ENCODE results near the gene ARHGEF9.

The ARHGEF9 gene

GRCh38 chrX:63751481-63751880, 33.5 kb downstream of the ARHGEF9 start:
- no peaks in the 10 kb centered on the region for H3K36me3 ChIP-seq (ENCODE audit: control insufficient read depth, insufficient read depth, low read length)
- H3K4me2 ChIP-seq (ENCODE audit: low read length), result no peak overlapping the region
- peaks cover 17% of the 10 kb centered on the region for H3K79me2 ChIP-seq
- no peak overlapping the region for H3K4me3 ChIP-seq (ENCODE audit: low read depth, low read length)
- no peaks in the 10 kb centered on the region for H3K27me3 ChIP-seq (ENCODE audit: control insufficient read depth, insufficient read depth, low read length)
- H3K27ac ChIP-seq, result no peak overlapping the region
- H3K4me1 ChIP-seq, result peaks cover 5% of the 10 kb centered on the region
- TF ChIP-seq CTCF (IDR thresholded peaks at IDR 0.05), result no peak
- no peaks in the 10 kb centered on the region for H3K9me3 ChIP-seq (ENCODE audit: control insufficient read depth, low read length)
- H3K9ac ChIP-seq, result no peak overlapping the region
- H2AFZ ChIP-seq, result no peak overlapping the region

- Histone ChIP-seq H3K27ac (no peak overlapping the region), H3K27me3 (ENCODE audit: control insufficient read depth, insufficient read depth, low read length) (no peaks in the 10 kb centered on the region), H3K9ac (no peak overlapping the region), H3K79me2 (peaks cover 17% of the 10 kb centered on the region), H3K36me3 (ENCODE audit: control insufficient read depth, insufficient read depth, low read length) (no peaks in the 10 kb centered on the region), H2AFZ (no peak overlapping the region), H3K9me3 (ENCODE audit: control insufficient read depth, low read length) (no peaks in the 10 kb centered on the region), H3K4me2 (ENCODE audit: low read length) (no peak overlapping the region), H3K4me3 (ENCODE audit: low read depth, low read length) (no peak overlapping the region), H3K4me1 (peaks cover 5% of the 10 kb centered on the region)
- TF ChIP-seq CTCF (IDR thresholded peaks at IDR 0.05), result no peak
These were observed 34.2 kb downstream of the ARHGEF9 start for GRCh38 chrX:63750811-63751210.

- Histone ChIP-seq H3K36me3 (ENCODE audit: control insufficient read depth, insufficient read depth, low read length) (no peaks in the 10 kb centered on the region), H3K79me2 (peaks cover 12% of the 10 kb centered on the region), H2AFZ (no peak overlapping the region), H3K27me3 (ENCODE audit: control insufficient read depth, insufficient read depth, low read length) (no peaks in the 10 kb centered on the region), H3K27ac (no peak overlapping the region), H3K4me1 (peaks cover 2% of the 10 kb centered on the region), H3K4me3 (ENCODE audit: low read depth, low read length) (no peak overlapping the region), H3K9ac (no peak overlapping the region), H3K4me2 (ENCODE audit: low read length) (no peak overlapping the region), H3K9me3 (ENCODE audit: control insufficient read depth, low read length) (no peaks in the 10 kb centered on the region)
- no peak for TF ChIP-seq CTCF (IDR thresholded peaks at IDR 0.05)
These were observed 37.7 kb downstream of the ARHGEF9 start for GRCh38 chrX:63747331-63747730.

GRCh38 chrX:63746715-63747114, 38.3 kb downstream of the ARHGEF9 start:
- no peak overlapping the region for H3K27ac ChIP-seq
- no peaks in the 10 kb centered on the region for H3K27me3 ChIP-seq (ENCODE audit: control insufficient read depth, insufficient read depth, low read length)

More at GRCh38 chrX:63746715-63747114, 38.3 kb downstream of the ARHGEF9 start:
- Histone ChIP-seq H3K4me1 (peaks cover 2% of the 10 kb centered on the region), H3K4me3 (ENCODE audit: low read depth, low read length) (no peak overlapping the region), H3K4me2 (ENCODE audit: low read length) (no peak overlapping the region), H3K9ac (no peak overlapping the region), H3K79me2 (peaks cover 10% of the 10 kb centered on the region), H2AFZ (no peak overlapping the region), H3K9me3 (ENCODE audit: control insufficient read depth, low read length) (no peaks in the 10 kb centered on the region), H3K36me3 (ENCODE audit: control insufficient read depth, insufficient read depth, low read length) (no peaks in the 10 kb centered on the region)
- no peak for TF ChIP-seq CTCF (IDR thresholded peaks at IDR 0.05)

All from parathyroid adenoma (tissue), 2 donors.